Ramos (cell line): Measurements from ENCODE around the gene GAS7.

Experiments used
- in situ Hi-C: fragments of 300-500 bp; cut with MboI; formaldehyde crosslinking; loops from one replicate; pipeline ENCODE4 v1.14.3; 2022; ENCODE audit warnings: low sequenced_read_pairs; ENCODE audit not compliant: unreplicated experiment

GAS7 gene

DNA sequence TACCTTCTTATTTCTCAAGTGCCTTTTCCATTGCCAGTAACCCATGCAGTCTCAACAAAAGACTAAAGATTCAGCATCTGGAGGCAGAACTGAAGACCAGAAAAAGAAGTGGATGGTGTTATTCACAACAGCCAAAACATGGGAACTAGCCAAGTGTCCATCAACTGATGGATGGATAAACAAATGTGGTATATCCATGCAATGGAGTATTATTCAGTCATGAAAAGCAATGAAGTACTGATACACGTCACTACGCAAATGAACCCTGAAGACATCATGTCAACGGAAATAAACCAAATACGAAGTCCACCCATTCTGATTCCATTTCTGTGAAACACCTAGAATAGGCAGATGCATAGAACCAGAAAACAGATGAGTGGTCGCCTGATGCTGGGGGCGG lies 25.6 kb downstream of the GAS7 start:
- in situ Hi-C loops: no loop called here

GRCh38 chr17:10172241-10172741 lies 26.1 kb downstream of the GAS7 start:
- in situ Hi-C loops: no loop called here

DNA sequence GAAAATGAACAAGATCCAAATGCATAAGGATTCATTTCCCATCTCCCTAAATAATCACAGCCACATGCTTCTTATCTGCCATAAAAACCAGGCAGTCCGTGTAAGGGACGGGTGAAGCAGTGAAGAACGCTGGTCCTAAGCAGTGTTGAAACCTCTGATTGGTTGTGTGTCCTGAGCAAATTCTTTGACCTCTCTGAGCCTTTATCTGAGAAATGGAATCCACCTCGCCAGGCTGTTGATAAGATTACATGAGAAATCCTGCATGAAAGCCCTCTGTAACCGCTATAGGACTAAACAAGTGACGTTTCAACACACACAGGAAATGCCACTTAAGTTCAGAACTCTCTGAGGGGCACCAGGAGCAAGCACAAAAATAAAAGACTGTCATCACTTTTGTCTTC lies 26.8 kb downstream of the GAS7 start:
- in situ Hi-C loops: no loop called here

DNA sequence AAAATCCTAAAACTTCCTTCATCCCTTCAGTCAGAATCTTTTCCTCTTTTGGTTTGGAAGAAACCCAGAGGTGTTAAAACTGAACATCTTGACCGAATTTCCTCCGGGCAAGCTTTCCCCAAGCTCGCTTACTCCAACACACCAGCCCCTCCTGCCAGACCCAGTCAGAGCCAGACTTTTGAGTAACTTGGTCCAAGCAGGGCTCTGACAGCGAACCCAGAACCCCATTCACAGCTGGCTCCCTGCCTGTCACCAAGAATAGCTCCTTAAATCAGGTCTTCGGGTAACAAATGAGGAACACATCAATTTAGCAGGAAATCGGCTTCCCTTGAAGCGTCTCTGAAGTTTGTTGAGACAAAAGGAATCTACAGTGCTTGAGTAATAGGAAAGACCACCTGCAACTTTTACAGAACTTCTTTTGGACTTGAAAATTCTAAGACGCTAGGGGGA lies 27.3 kb downstream of the GAS7 start:
- in situ Hi-C loops: no loop called here

- in situ Hi-C loops: no loop called here
Observed at GRCh38 chr17:10170233-10170632, 28.2 kb downstream of the GAS7 start.

- in situ Hi-C loops: no loop called here
Observed at GRCh38 chr17:10169290-10169689, 29.1 kb downstream of the GAS7 start.

- in situ Hi-C loops: no loop called here
Observed at GRCh38 chr17:10166176-10166935, 32.0 kb downstream of the GAS7 start.

DNA sequence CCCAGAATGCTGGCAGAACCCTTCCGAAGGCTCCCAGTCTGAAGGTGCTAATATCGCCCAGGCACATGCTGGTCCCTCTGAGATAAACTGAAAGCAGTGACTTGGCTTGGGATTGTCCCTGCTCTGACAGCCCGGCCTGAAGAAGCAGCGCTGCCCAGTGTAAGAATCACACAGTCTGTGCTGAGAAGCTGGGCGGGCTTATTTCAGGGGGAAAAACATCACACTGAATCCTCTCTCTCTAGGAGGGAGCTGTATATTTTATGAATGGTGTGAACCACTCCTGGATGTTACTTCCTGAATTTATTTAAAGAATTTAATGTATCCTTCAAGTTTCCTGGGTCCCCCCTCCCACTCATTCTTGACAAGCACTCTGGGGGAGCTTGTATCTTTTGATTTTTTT lies 36.3 kb downstream of the GAS7 start:
- in situ Hi-C loops: no loop called here

DNA sequence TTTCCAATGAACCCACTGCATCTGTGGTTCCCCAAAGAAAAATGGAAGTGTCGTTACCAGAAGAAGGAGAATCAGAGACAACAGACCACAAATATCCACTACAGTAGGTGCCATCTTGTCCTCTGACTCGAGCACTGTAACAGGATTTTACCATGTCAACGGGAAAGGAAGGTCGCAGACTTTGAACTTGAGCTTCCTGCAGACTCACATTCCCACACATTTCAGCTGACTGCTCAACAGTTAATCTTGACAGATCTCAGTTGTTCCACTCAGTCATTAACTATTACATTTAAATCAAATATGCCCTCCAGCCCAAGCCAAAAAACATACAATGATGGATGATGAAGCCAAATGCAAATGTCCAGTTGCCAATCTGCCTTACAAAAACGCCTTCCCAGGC lies 37.0 kb downstream of the GAS7 start:
- in situ Hi-C loops: no loop called here

DNA sequence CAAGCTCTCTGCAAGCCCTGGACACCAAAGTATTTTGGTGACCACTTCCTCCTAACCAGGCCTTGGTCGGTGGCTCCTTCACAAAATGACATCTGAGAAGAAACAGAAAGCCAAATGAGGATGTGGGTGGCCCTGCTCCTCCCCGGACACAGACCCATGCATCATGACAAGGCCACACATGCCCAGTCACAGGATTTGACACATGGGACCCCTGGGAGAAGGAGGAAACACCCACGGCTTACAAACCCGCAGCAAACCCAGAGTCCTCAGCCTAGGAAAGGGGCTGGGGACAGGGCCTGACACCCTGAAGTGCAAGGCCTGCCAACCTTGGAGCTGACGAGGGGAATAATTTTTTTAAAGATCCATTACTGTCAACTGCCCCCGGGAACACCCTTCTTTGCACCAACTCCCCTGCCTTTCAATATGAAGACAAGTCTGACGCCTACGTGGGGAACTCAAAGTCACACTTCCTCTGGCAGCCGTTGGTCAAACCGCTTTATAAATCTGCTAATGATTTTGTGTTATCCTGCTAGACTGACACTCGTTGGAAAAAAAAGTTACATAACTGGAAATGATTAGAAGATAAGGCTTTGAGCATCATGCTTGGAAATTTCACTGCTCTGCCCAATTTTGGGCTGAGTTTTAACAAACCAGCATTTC lies 41.3 kb downstream of the GAS7 start:
- in situ Hi-C loops: no loop called here

DNA sequence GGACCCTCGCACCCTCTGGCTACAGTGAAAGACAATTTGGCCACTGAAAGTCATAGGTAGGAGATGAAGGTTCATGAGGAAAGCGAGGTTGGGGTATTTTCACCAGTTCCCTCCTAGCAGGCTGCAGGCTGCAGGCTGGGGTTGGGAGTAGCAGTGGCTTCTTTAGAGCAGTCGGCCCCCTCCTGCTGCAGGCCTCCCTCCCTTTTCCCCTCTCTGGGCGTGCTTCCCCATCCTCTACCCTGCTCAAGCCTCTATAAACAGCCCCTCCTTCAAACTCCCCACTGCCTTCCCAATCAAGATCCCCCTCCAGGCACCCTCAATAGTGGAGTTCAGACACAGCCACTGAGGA lies 41.8 kb downstream of the GAS7 start:
- in situ Hi-C loops: no loop called here

- in situ Hi-C loops: no loop called here
Observed at GRCh38 chr17:10156077-10156435, 42.4 kb downstream of the GAS7 start.

DNA sequence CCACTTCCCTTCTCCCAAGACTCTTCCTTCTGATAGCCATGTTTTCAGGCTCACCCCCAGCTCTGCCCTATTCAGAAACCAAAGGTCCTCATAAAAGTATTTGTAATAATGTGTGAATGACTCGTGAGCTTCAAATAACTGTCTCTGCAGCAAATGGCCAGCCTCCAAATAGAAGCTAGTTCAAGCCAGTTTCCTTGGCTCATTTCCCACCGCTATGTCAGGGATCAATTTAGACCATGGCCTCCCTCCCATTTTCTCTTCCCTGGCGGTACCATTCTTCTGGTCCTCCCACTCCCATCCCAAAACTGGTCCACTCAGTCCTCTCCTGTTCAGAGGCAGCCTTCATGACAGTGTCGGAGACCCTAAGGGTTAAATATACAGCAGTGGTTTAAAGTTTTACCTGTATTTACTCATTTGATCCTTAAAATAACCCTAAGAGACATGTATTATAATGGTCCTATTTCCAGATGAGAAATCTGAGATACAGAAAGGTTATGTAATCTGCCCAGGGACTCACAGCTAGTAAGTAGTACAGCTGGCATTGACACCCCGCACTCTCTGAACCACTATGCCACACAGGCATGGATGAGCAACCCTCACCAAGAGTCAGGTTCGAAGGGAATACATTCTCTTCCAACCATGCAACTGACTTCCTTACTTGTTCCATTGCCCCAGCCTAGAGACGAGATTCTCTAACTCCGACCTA lies 42.9 kb downstream of the GAS7 start:
- in situ Hi-C loops: no loop called here

DNA sequence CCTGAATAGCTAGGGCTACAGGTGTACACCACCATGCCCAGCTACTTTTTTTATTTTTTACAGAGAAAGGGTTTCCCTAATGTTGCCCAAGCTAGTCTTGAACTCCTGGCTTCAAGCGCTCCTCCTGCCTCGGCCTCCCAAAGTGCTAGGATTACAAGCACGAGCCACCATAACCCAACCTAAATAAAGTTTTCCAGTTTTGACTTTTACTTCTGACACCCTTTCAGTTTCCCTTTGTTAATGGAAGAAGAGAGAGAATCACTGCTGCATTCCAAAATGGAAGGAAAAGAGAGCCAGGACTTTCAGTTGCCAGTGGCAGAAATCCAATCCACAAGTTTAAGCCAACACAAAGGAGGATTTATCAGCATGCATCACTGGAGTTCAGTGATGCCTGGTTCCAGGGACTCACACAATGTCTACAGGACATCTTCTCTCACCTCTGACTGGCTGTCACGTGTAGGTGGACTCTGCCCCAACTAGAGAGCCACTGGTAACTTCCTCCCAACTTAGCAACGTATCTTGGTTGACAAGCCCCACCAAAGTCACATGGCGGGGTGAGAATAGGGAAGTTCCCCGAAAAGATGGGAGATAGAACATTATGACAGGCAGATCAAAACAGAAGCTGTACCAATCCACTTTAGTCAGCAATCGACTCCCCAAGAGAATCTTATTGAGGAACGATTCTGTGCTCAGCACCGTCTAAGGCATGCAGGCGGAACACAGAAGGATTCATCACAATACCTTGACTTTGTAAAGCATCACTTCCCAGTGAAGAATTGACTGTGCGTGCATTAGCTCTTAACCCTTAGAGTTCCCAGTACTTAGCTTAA lies 46.5 kb downstream of the GAS7 start:
- in situ Hi-C loops: no loop called here

DNA sequence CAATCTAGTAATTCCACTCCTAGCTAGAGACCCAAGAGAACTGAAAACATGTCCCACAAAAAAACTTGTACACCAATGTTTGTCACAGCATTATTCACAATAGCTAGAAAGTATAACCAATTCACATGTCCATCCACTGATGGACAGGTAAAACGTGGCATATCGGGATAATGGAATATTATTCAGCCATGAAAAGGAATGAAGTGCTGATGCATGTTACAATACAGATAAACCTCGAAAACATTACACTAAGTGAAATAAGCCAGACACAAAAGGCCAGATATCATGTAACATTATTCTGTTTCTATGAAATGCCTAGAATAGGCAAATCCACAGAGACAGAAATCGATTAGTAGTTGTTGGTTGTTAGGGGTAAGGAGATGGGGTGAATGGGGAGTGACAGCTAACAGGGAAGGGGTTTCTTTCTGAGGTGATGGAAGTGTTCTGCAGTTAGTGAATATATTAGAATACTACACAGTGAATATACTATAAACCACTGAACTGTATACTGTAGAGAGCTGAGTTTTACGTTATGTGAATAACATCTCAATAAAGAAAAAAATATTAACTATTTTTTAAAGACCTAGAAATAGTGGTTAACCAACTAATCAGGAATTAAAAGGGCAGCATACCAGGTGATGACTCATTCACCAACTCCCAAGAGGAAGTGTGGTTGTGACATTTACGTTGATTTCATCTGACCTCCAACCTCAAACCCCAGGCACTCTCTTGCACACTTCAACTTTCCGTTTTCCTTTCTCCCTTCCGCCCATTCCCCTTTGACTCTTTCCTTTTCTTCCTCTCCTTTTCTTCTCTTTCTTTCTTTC lies 48.6 kb downstream of the GAS7 start:
- in situ Hi-C loops: no loop called here

GRCh38 chr17:10147761-10148415 lies 50.5 kb downstream of the GAS7 start:
- in situ Hi-C loops: no loop called here

- in situ Hi-C loops: no loop called here
Observed at GRCh38 chr17:10147040-10147439, 51.4 kb downstream of the GAS7 start.

DNA sequence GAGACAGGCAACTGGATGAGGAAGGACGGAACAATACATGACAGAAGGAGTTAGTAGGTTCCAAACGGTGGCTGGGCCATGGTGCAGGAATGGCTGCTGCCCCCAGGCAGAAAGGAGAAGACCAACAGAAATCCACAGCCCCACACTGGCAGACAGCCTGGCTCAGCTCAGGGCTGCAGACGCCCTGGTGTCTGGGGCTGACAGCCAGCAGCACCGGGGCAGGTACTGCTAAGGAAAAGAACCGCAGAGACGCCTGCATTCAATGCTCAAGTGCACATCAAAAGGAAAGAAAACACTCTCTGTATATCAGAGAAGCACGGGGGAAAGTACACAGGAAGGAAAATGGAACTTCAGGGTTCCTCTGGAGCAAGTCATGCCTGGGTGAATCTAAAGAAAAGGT lies 53.4 kb downstream of the GAS7 start:
- in situ Hi-C loops: no loop called here

DNA sequence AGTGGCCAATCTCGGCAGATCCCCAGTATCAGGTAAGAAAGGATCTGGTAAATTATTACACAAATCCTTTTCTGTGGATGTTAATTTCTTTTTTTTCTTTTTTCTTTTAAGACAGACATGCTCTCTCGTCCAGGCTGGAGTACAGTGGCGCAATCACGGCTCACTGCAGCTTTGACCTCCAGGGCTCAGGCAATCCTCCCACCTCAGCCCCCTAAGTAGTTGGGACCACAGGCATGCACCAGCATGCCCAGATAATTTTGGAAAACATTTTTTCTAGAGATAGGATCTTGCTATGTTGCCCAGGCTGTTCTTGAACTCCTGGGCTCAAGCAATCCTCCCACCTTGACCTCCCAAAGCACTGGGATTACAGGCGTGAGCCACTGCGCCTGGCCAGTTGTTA lies 54.0 kb downstream of the GAS7 start:
- in situ Hi-C loops: no loop called here
